SK-N-SH (cell line): Measurements from ENCODE around the gene BBOF1. TPM values are rescaled to one million over a fixed set of nuclear protein-coding genes. Genes with fewer than 3 reads are reported as not detected.
"Not testable (repeated sequence)": the region's sequence is repeated elsewhere in the genome, so short reads cannot be mapped to it uniquely, and the experiment has no call there.

Experiments used
- CTCF ChIA-PET: fragments of 300-600, 350-600 bp; formaldehyde crosslinking; extraction: SDS; loops from one replicate; lab custom pipeline; 2021; lab: Yijun Ruan, JAX
- POLR2A ChIA-PET: fragments of 350-600 bp; sonication (Branson Sonifier 250); formaldehyde crosslinking; extraction: SDS; loops from one replicate; lab custom pipeline; 2020; ENCODE audit warnings: antibody characterized with exemption, inconsistent platforms; lab: Yijun Ruan, JAX
- DNase-seq: peaks from one replicate; pipeline ENCODE4 v3.0.0; 2012
- H2AFZ ChIP-seq: fragments of 200-600 bp; sonication (generic); 2 replicates; pipeline ENCODE4 v1.8.1; 2016; ENCODE audit warnings: antibody characterized with exemption, mild to moderate bottlenecking, low read depth
- H3F3A ChIP-seq: fragments of 200-600 bp; sonication (generic); replicated peaks from 2 replicates; pipeline ENCODE3; 2016; ENCODE audit warnings: antibody characterized with exemption, mild to moderate bottlenecking; ENCODE audit not compliant: insufficient read depth
- H3K27ac ChIP-seq, 2 experiments: fragments of 200-500 bp in 1 of 2; fragments of 200-600 bp in 1 of 2; sonication (Bioruptor generic) in 1 of 2; sonication (generic), shearing (Covaris generic) in 1 of 2; 2 replicates each; pipeline versions ENCODE4 v1.5.1 to v1.6.1; 2014 to 2016; ENCODE audit warnings: low read depth in 2 of 2, inconsistent platforms in 1 of 2, low read length in 1 of 2, mild to moderate bottlenecking in 1 of 2, mixed read lengths in 1 of 2
- H3K27me3 ChIP-seq: fragments of 200-600 bp; sonication (generic), shearing (Covaris generic); 2 replicates; pipeline ENCODE4 v1.6.1; 2016; ENCODE audit warnings: mixed run types; ENCODE audit not compliant: insufficient read depth
- H3K36me3 ChIP-seq, 2 experiments: fragments of 200-500 bp in 1 of 2; fragments of 200-600 bp in 1 of 2; sonication (Bioruptor generic) in 1 of 2; sonication (generic) in 1 of 2; replicated peaks in 1 of 2; 2 replicates each; pipeline versions ENCODE3 to v1.5.1; 2014 to 2016; ENCODE audit warnings: low read length in 1 of 2, mild to moderate bottlenecking in 1 of 2; ENCODE audit not compliant: insufficient read depth in 2 of 2, control insufficient read depth in 1 of 2
- H3K4me1 ChIP-seq, 2 experiments: fragments of 200-500 bp in 1 of 2; fragments of 200-600 bp in 1 of 2; sonication (Bioruptor generic) in 1 of 2; sonication (generic), shearing (Covaris generic) in 1 of 2; 2 replicates each; pipeline versions ENCODE4 v1.5.1 to v1.6.1; 2014 to 2016; ENCODE audit warnings: low read depth in 1 of 2, low read length in 1 of 2, mixed run types in 1 of 2; ENCODE audit not compliant: insufficient read depth in 2 of 2, control insufficient read depth in 1 of 2
- H3K4me2 ChIP-seq: fragments of 200-600 bp; sonication (generic), shearing (Covaris generic); 2 replicates; pipeline ENCODE4 v1.6.1; 2017; ENCODE audit warnings: mixed run types
- H3K4me3 ChIP-seq, 2 experiments: fragments of 200-500 bp in 1 of 2; fragments of 200-600 bp in 1 of 2; sonication (Bioruptor generic) in 1 of 2; sonication (generic), shearing (Covaris generic) in 1 of 2; 2 replicates each; pipeline versions ENCODE4 v1.5.1 to v1.8.1; 2014 to 2016; ENCODE audit warnings: low read depth in 2 of 2, inconsistent platforms in 1 of 2, low read length in 1 of 2, mild to moderate bottlenecking in 1 of 2, mixed read lengths in 1 of 2, moderate library complexity in 1 of 2
- H3K79me2 ChIP-seq: fragments of 200-600 bp; sonication (generic); 2 replicates; pipeline ENCODE4 v1.8.1; 2017; ENCODE audit warnings: mild to moderate bottlenecking; ENCODE audit not compliant: insufficient read depth
- H3K9ac ChIP-seq: fragments of 200-600 bp; sonication (generic); 2 replicates; pipeline ENCODE4 v1.6.1; 2017; ENCODE audit warnings: mixed run types
- H3K9me2 ChIP-seq: fragments of 200-600 bp; sonication (generic); 2 replicates; pipeline ENCODE4 v1.6.1; 2017; ENCODE audit warnings: mixed run types
- H3K9me3 ChIP-seq: fragments of 200-600 bp; sonication (generic); 2 replicates; pipeline ENCODE4 v1.6.1; 2017; ENCODE audit warnings: mixed run types, mild to moderate bottlenecking, moderate library complexity
- H4K20me1 ChIP-seq: fragments of 200-600 bp; sonication (generic); 2 replicates; pipeline ENCODE4 v1.6.1; 2017; ENCODE audit warnings: mild to moderate bottlenecking, mixed run types; ENCODE audit not compliant: insufficient read depth
- ELF1 ChIP-seq: IDR thresholded peaks from 2 replicates; pipeline ENCODE4 v1.4.0; 2012
- EZH2phosphoT487 ChIP-seq: fragments of 200-600 bp; sonication (generic); IDR thresholded peaks from 2 replicates; pipeline ENCODE4 v1.6.1; 2017; ENCODE audit warnings: low read depth, mixed run types, mild to moderate bottlenecking, antibody characterized with exemption, moderate library complexity, borderline replicate concordance
- FOXJ3 ChIP-seq: sonication (generic); formaldehyde crosslinking; IDR thresholded peaks from 2 replicates; pipeline ENCODE4 v1.5.1; 2020; ENCODE audit warnings: mild to moderate bottlenecking, missing genetic modification reagents
- FOXM1 ChIP-seq: IDR thresholded peaks from 2 replicates; pipeline ENCODE4 v1.4.0; 2012; ENCODE audit warnings: low read depth, mild to moderate bottlenecking
- GABPA ChIP-seq: IDR thresholded peaks from 2 replicates; pipeline ENCODE4 v1.4.0; 2012; ENCODE audit warnings: low read depth, mild to moderate bottlenecking
- MAX ChIP-seq: IDR thresholded peaks from 2 replicates; pipeline ENCODE4 v1.4.0; 2012; ENCODE audit warnings: low read depth
- RXRA ChIP-seq: IDR thresholded peaks from 2 replicates; pipeline ENCODE4 v1.4.0; 2012; ENCODE audit warnings: low read depth, mild to moderate bottlenecking, borderline replicate concordance
- SMC3 ChIP-seq: IDR thresholded peaks from 2 replicates; pipeline ENCODE4 v1.6.1; 2012; ENCODE audit warnings: low read depth, low read length, improper control_type of control experiment
- ZBTB33 ChIP-seq: IDR thresholded peaks from 2 replicates; pipeline ENCODE4 v1.4.0; 2012; ENCODE audit warnings: low read depth, borderline replicate concordance
- WGBS: methylation state at CpG from one replicate; pipeline ENCODE4 v1.1.6; 2017; ENCODE audit warnings: low lambda C conversion rate; 5-methylcytosine and 5-hydroxymethylcytosine counted together
- polyA plus RNA-seq, 3 experiments: library from polyadenylated mRNA; depleted of rRNA; stranded (reverse); fragments of >200 nt; gene quantifications; 2 replicates each; pipeline ENCODE4 v1.2.3, GENCODE V29; 2012
- TF ChIP-seq, protein P1 (sequence below): IDR thresholded peaks from 2 replicates; pipeline ENCODE4 v1.4.0; 2012; ENCODE audit warnings: low read depth, borderline replicate concordance

BBOF1 gene
- polyA plus RNA-seq, 1 of the 3 experiments (the other 2 are of a cell fraction) = 1.9 TPM

GRCh38 chr14:73998726-73999125, 20.4 kb upstream of the BBOF1 start (continued):
- TF ChIP-seq ZBTB33 (no peak), MAX (no peak), FOXJ3 (CRISPR knock-in tag) (no peak)
- TF ChIP-seq, all 33 proteins: peak for 0

DNA sequence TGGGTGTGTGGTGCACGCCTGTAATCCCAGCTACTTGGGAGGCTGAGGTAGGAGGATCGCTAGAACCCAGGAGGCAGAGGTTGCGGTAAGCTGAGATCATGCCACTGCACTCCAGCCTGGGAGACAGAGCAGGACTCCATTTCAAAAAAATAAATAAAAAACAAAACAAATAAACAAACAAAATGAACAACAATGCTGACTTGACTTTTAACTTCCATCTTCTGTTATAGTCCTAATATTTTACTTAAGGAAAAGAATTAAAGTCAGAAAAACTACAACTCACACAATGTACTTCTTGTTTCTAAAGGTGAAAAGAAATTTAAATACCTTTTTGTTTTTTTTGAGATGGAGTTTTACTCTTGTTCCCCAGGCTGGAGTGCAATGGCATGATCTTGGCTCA, 13.5 kb upstream of the BBOF1 start:
- H3K4me3 ChIP-seq, H3K27ac ChIP-seq, H3K9ac ChIP-seq, H3K4me2 ChIP-seq, CTCF ChIA-PET, H4K20me1 ChIP-seq, H3K9me2 ChIP-seq, H3K9me3 ChIP-seq, H3K4me1 ChIP-seq, DNase-seq, H3F3A ChIP-seq, H3K79me2 ChIP-seq, H3K36me3 ChIP-seq, H2AFZ ChIP-seq, H3K27me3 ChIP-seq, POLR2A ChIA-PET: not testable (repeated sequence)
- 91% methylated on average over 3 of the region's 3 CpGs for WGBS

DNA sequence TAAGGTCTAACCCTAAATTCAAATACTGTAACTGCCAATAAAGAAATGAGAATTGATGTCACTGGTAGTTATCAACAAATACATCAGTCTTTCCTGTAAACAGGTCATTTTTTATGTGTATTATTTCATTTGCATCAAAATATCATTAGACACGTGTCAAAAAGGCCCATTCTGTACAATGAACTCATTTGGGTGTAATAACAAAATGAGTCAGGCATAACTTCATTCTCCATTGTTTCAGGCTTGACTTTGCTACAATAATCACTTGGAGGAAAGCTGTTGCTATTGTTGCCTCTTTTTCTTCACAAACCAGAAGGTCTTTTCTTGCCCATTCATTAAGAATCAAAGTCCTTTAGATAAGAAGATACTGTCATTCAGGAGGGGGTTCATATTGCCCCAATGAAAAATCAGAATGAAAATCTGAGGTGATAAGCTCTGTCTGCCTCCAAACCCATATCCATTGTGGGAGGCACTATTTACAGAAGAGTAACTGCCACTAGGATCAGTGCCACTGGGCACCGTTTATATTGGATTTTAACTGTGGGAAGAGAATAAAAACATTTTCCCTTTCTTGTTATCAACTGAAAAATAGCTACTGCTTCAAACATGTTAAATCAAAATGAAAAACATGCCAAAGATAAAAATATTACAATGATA, 10.2 kb upstream of the BBOF1 start:
- TF ChIP-seq SMC3 (no peak), FOXM1 (no peak), RXRA (no peak), GABPA (no peak), EZH2phosphoT487 (no peak), MAX (no peak), ELF1 (no peak)
- TF ChIP-seq, protein P1, sequence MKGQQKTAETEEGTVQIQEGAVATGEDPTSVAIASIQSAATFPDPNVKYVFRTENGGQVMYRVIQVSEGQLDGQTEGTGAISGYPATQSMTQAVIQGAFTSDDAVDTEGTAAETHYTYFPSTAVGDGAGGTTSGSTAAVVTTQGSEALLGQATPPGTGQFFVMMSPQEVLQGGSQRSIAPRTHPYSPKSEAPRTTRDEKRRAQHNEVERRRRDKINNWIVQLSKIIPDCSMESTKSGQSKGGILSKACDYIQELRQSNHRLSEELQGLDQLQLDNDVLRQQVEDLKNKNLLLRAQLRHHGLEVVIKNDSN = no peak
- no peak overlapping the region for H3K9ac ChIP-seq
- no peak overlapping the region for H3K27ac ChIP-seq
- H3F3A ChIP-seq = no peaks in the 10 kb centered on the region
- no peak for DNase-seq
- H3K9me3 ChIP-seq = no peaks in the 10 kb centered on the region
- CTCF ChIA-PET = no interaction called here
- H3K4me2 ChIP-seq = no peak overlapping the region
- H2AFZ ChIP-seq = no peak overlapping the region
- H3K4me1 ChIP-seq = no peaks in the 10 kb centered on the region
- H3K79me2 ChIP-seq = no peaks in the 10 kb centered on the region
- no peak overlapping the region for H3K4me3 ChIP-seq
- no peaks in the 10 kb centered on the region for H3K27me3 ChIP-seq
- POLR2A ChIA-PET = no interaction called here
- no peaks in the 10 kb centered on the region for H4K20me1 ChIP-seq
- H3K36me3 ChIP-seq = peaks cover 0 to 8% of the 10 kb centered on the region in 2 experiments
- WGBS = 90% methylated on average over 2 of the region's 2 CpGs
- H3K9me2 ChIP-seq = no peaks in the 10 kb centered on the region
